ENCODE data around the gene HCRT.
"Not testable (repeated sequence)": the region's sequence is repeated elsewhere in the genome, so short reads cannot be mapped to it uniquely, and the experiment has no call there.

Gene HCRT

GRCh38 chr17:42193969-42194899, 9.0 kb upstream of the HCRT start, which contains the start of gene GHDC:
TSS of gene GHDC (minus strand) at chr17:42194494. CDS start at chr17:42193581, 913 bp downstream.
- Histone ChIP-seq H3K36me3 (ENCODE audit: insufficient read depth, low read length) (no peaks in the 10 kb centered on the region), H3K27me3 (ENCODE audit: control insufficient read depth in 1 of 2, insufficient read depth in 2 of 2, low read length in 2 of 2) (no peaks in the 10 kb centered on the region), H3K9ac (ENCODE audit: low read length) (peak within 1 kb of the TSS; percentile 46), H3K4me1 (ENCODE audit: insufficient read depth, low read length) (peaks cover 13% of the 10 kb centered on the region), H3K27ac (ENCODE audit: low read depth, low read length) (peak within 1 kb of the TSS; percentile 96), H3K9me3 (ENCODE audit: low read length) (no peaks in the 10 kb centered on the region), H3K4me3 (ENCODE audit: low read depth in 1 of 2, low read length in 2 of 2) (peak within 1 kb of the TSS; percentile 80 to 81)

GRCh38 chr17:42193216-42193968, 8.1 kb upstream of the HCRT start:
- H3K9ac ChIP-seq (ENCODE audit: low read length): peak overlapping the region; percentile 46
- no peaks in the 10 kb centered on the region for H3K27me3 ChIP-seq (ENCODE audit: control insufficient read depth in 1 of 2, insufficient read depth in 2 of 2, low read length in 2 of 2)
- peaks cover 13% of the 10 kb centered on the region for H3K4me1 ChIP-seq (ENCODE audit: insufficient read depth, low read length)
- peak overlapping the region; percentile 80 to 81 for H3K4me3 ChIP-seq (ENCODE audit: low read depth in 1 of 2, low read length in 2 of 2)
- peak overlapping the region; percentile 96 for H3K27ac ChIP-seq (ENCODE audit: low read depth, low read length)
- H3K9me3 ChIP-seq (ENCODE audit: low read length): no peaks in the 10 kb centered on the region
- no peaks in the 10 kb centered on the region for H3K36me3 ChIP-seq (ENCODE audit: insufficient read depth, low read length)

- Histone ChIP-seq H3K4me3 (ENCODE audit: low read depth in 1 of 2, low read length in 2 of 2) (no peak overlapping the region), H3K27me3 (ENCODE audit: control insufficient read depth in 1 of 2, insufficient read depth in 2 of 2, low read length in 2 of 2) (no peaks in the 10 kb centered on the region), H3K9ac (ENCODE audit: low read length) (no peak overlapping the region), H3K36me3 (ENCODE audit: insufficient read depth, low read length) (no peaks in the 10 kb centered on the region), H3K9me3 (ENCODE audit: low read length) (no peaks in the 10 kb centered on the region), H3K4me1 (ENCODE audit: insufficient read depth, low read length) (peaks cover 13% of the 10 kb centered on the region), H3K27ac (ENCODE audit: low read depth, low read length) (no peak overlapping the region)
These were observed 7.2 kb upstream of the HCRT start for GRCh38 chr17:42192189-42193126.

GRCh38 chr17:42191275-42191608, 6.0 kb upstream of the HCRT start:
- Histone ChIP-seq H3K36me3 (ENCODE audit: insufficient read depth, low read length) (no peaks in the 10 kb centered on the region), H3K9me3 (ENCODE audit: low read length) (no peaks in the 10 kb centered on the region), H3K9ac (ENCODE audit: low read length) (no peak overlapping the region), H3K4me3 (ENCODE audit: low read depth in 1 of 2, low read length in 2 of 2) (no peak overlapping the region), H3K27me3 (ENCODE audit: control insufficient read depth in 1 of 2, insufficient read depth in 2 of 2, low read length in 2 of 2) (no peaks in the 10 kb centered on the region), H3K27ac (ENCODE audit: low read depth, low read length) (no peak overlapping the region), H3K4me1 (ENCODE audit: insufficient read depth, low read length) (peaks cover 13% of the 10 kb centered on the region)

GRCh38 chr17:42190491-42191274, 5.4 kb upstream of the HCRT start:
- Histone ChIP-seq H3K27me3 (ENCODE audit: control insufficient read depth in 1 of 2, insufficient read depth in 2 of 2, low read length in 2 of 2) (no peaks in the 10 kb centered on the region), H3K9ac (ENCODE audit: low read length) (no peak overlapping the region), H3K36me3 (ENCODE audit: insufficient read depth, low read length) (no peaks in the 10 kb centered on the region), H3K4me3 (ENCODE audit: low read depth in 1 of 2, low read length in 2 of 2) (no peak overlapping the region), H3K27ac (ENCODE audit: low read depth, low read length) (no peak overlapping the region), H3K4me1 (ENCODE audit: insufficient read depth, low read length) (peaks cover 13% of the 10 kb centered on the region), H3K9me3 (ENCODE audit: low read length) (no peaks in the 10 kb centered on the region)

GRCh38 chr17:42189651-42189965, 4.4 kb upstream of the HCRT start:
- no peak overlapping the region for H3K9ac ChIP-seq (ENCODE audit: low read length)
- no peaks in the 10 kb centered on the region for H3K9me3 ChIP-seq (ENCODE audit: low read length)
- H3K4me1 ChIP-seq (ENCODE audit: insufficient read depth, low read length): peaks cover 16% of the 10 kb centered on the region
- no peak overlapping the region for H3K27ac ChIP-seq (ENCODE audit: low read depth, low read length)
- H3K27me3 ChIP-seq (ENCODE audit: control insufficient read depth in 1 of 2, insufficient read depth in 2 of 2, low read length in 2 of 2): no peaks in the 10 kb centered on the region
- H3K36me3 ChIP-seq (ENCODE audit: insufficient read depth, low read length): no peaks in the 10 kb centered on the region
- H3K4me3 ChIP-seq (ENCODE audit: low read depth in 1 of 2, low read length in 2 of 2): no peak overlapping the region

- no peaks in the 10 kb centered on the region for H3K27me3 ChIP-seq (ENCODE audit: control insufficient read depth in 1 of 2, insufficient read depth in 2 of 2, low read length in 2 of 2)
- H3K4me3 ChIP-seq (ENCODE audit: low read depth in 1 of 2, low read length in 2 of 2): no peak overlapping the region
These were observed 3.7 kb upstream of the HCRT start for GRCh38 chr17:42188749-42189650.

GRCh38 chr17:42187833-42188232, 2.6 kb upstream of the HCRT start:
- Histone ChIP-seq H3K9me3 (ENCODE audit: low read length) (no peaks in the 10 kb centered on the region), H3K36me3 (ENCODE audit: insufficient read depth, low read length) (no peaks in the 10 kb centered on the region), H3K27ac (ENCODE audit: low read depth, low read length) (no peak overlapping the region), H3K27me3 (ENCODE audit: control insufficient read depth in 1 of 2, insufficient read depth in 2 of 2, low read length in 2 of 2) (peaks cover 0 to 4% of the 10 kb centered on the region in 2 donors), H3K9ac (ENCODE audit: low read length) (no peak overlapping the region), H3K4me3 (ENCODE audit: low read depth in 1 of 2, low read length in 2 of 2) (no peak overlapping the region), H3K4me1 (ENCODE audit: insufficient read depth, low read length) (peaks cover 15% of the 10 kb centered on the region)

More at GRCh38 chr17:42188749-42189650, 3.7 kb upstream of the HCRT start:
- no peaks in the 10 kb centered on the region for H3K36me3 ChIP-seq (ENCODE audit: insufficient read depth, low read length)
- no peak overlapping the region for H3K27ac ChIP-seq (ENCODE audit: low read depth, low read length)
- peaks cover 19% of the 10 kb centered on the region for H3K4me1 ChIP-seq (ENCODE audit: insufficient read depth, low read length)
- no peak overlapping the region for H3K9ac ChIP-seq (ENCODE audit: low read length)
- no peaks in the 10 kb centered on the region for H3K9me3 ChIP-seq (ENCODE audit: low read length)

- not testable (repeated sequence) for H3K9ac ChIP-seq (ENCODE audit: low read length); H3K4me3 ChIP-seq (ENCODE audit: low read depth in 1 of 2, low read length in 2 of 2); H3K9me3 ChIP-seq (ENCODE audit: low read length); H3K27ac ChIP-seq (ENCODE audit: low read depth, low read length); H3K36me3 ChIP-seq (ENCODE audit: insufficient read depth, low read length)
- Histone ChIP-seq H3K27me3 (ENCODE audit: control insufficient read depth in 1 of 2, insufficient read depth in 2 of 2, low read length in 2 of 2) (peaks cover 5 to 20% of the 10 kb centered on the region in 2 donors), H3K4me1 (ENCODE audit: insufficient read depth, low read length) (peaks cover 14% of the 10 kb centered on the region)
These were observed 939 bp upstream of the HCRT start for GRCh38 chr17:42186191-42186590.

- Histone ChIP-seq H3K36me3 (ENCODE audit: insufficient read depth, low read length) (no peaks in the 10 kb centered on the region), H3K9me3 (ENCODE audit: low read length) (no peaks in the 10 kb centered on the region), H3K9ac (ENCODE audit: low read length) (no peak overlapping the region), H3K4me1 (ENCODE audit: insufficient read depth, low read length) (peaks cover 16% of the 10 kb centered on the region), H3K27me3 (ENCODE audit: control insufficient read depth in 1 of 2, insufficient read depth in 2 of 2, low read length in 2 of 2) (peaks cover 8 to 26% of the 10 kb centered on the region in 2 donors), H3K27ac (ENCODE audit: low read depth, low read length) (no peak overlapping the region), H3K4me3 (ENCODE audit: low read depth in 1 of 2, low read length in 2 of 2) (no peak overlapping the region)
These were observed 324 bp upstream of the HCRT start for GRCh38 chr17:42185621-42185930.

All from muscle layer of colon (tissue), 2 donors.